Ovary (tissue), 3 donors: Measurements from ENCODE around the gene SDR42E2.
"Not testable (repeated sequence)": the region's sequence is repeated elsewhere in the genome, so short reads cannot be mapped to it uniquely, and the experiment has no call there.

Experiments
- CTCF ChIP-seq, 3 donors: fragments of 450-650 bp in 2 of 3; fragments of 200-600 bp in 1 of 3; IDR thresholded peaks; one replicate each; pipeline versions ENCODE4 v1.5.1 to v1.8.0; 2016 to 2022; ENCODE audit warnings: antibody characterized with exemption in 3 of 3, mild to moderate bottlenecking in 1 of 3
- POLR2A ChIP-seq: fragments of 450-650 bp; IDR thresholded peaks from one replicate; pipeline ENCODE4 v1.6.1; 2017; ENCODE audit warnings: antibody characterized with exemption, mild to moderate bottlenecking, moderate library complexity
- donor health status: DM: no; HTN: no; CAD: no.

GRCh38 chr16:22216832-22217225 lies 54.5 kb downstream of the SDR42E2 start:
- not testable (repeated sequence) for TF ChIP-seq CTCF (IDR thresholded peaks at IDR 0.05); POLR2A
